T-helper 1 cell treated with Interleukin-12 subunit alpha and Interleukin-12 subunit beta and Interleukin-4 antibody, amounts not matched to agents 30 μg/mL and 1 μg/mL, for 36 hours (primary cell): ENCODE results near the gene CCL8.

ENCODE experiments used
- H3K27ac Mint-ChIP-seq: one replicate; pipeline ENCODE4 v1.8.0; 2021; ENCODE audit warnings: mild to moderate bottlenecking, mixed read lengths
- H3K27me3 Mint-ChIP-seq: one replicate; pipeline ENCODE4 v1.8.0; 2021; ENCODE audit warnings: low read depth, mixed read lengths
- H3K36me3 Mint-ChIP-seq: one replicate; pipeline ENCODE4 v1.8.0; 2021; ENCODE audit warnings: low read depth, mixed read lengths
- H3K4me1 Mint-ChIP-seq: one replicate; pipeline ENCODE4 v1.8.0; 2021; ENCODE audit warnings: low read depth, mixed read lengths
- H3K4me3 Mint-ChIP-seq: one replicate; pipeline ENCODE4 v1.8.0; 2021; ENCODE audit warnings: mild to moderate bottlenecking, moderate library complexity, mixed read lengths
- H3K9me3 Mint-ChIP-seq: one replicate; pipeline ENCODE4 v1.8.0; 2021; ENCODE audit warnings: mixed read lengths

Gene CCL8

GRCh38 chr17:34319039-34319483 is at the start of gene CCL8:
CCL8 (plus strand) TSS chr17:34319435; CDS start chr17:34319502, 67 bp downstream.
- no peaks in the 10 kb centered on the region for H3K36me3 Mint-ChIP-seq

GRCh38 chr17:34269969-34270368 is 49.3 kb upstream of the CCL8 start, which contains the start of gene CCL7:
CCL7 (plus strand) TSS chr17:34270221; CDS start chr17:34270291, 70 bp downstream.
- H3K36me3 Mint-ChIP-seq = no peaks in the 10 kb centered on the region
- H3K27me3 Mint-ChIP-seq = peaks cover 80% of the 10 kb centered on the region
- H3K4me1 Mint-ChIP-seq = no peaks in the 10 kb centered on the region
- no peaks in the 10 kb centered on the region for H3K9me3 Mint-ChIP-seq
- H3K4me3 Mint-ChIP-seq = no peak within 1 kb of the TSS
- no peak within 1 kb of the TSS for H3K27ac Mint-ChIP-seq

More at GRCh38 chr17:34319039-34319483, at the start of gene CCL8:
- no peak within 1 kb of the TSS for H3K27ac Mint-ChIP-seq
- H3K27me3 Mint-ChIP-seq = peaks cover 46% of the 10 kb centered on the region
- H3K4me1 Mint-ChIP-seq = no peaks in the 10 kb centered on the region
- no peaks in the 10 kb centered on the region for H3K9me3 Mint-ChIP-seq
- no peak within 1 kb of the TSS for H3K4me3 Mint-ChIP-seq

- Mint-ChIP-seq H3K36me3 (no peaks in the 10 kb centered on the region), H3K27ac (no peak overlapping the region), H3K27me3 (peaks cover 72% of the 10 kb centered on the region), H3K9me3 (no peaks in the 10 kb centered on the region), H3K4me1 (no peaks in the 10 kb centered on the region), H3K4me3 (no peak overlapping the region)
These were observed 43.4 kb upstream of the CCL8 start for GRCh38 chr17:34275881-34276280.

GRCh38 chr17:34276826-34277225 is 42.4 kb upstream of the CCL8 start:
- H3K4me3 Mint-ChIP-seq = no peak overlapping the region
- no peaks in the 10 kb centered on the region for H3K4me1 Mint-ChIP-seq
- H3K27me3 Mint-ChIP-seq = peaks cover 73% of the 10 kb centered on the region
- no peaks in the 10 kb centered on the region for H3K9me3 Mint-ChIP-seq
- no peak overlapping the region for H3K27ac Mint-ChIP-seq
- H3K36me3 Mint-ChIP-seq = no peaks in the 10 kb centered on the region

GRCh38 chr17:34283571-34283970 is 35.7 kb upstream of the CCL8 start:
- H3K4me3 Mint-ChIP-seq = no peak overlapping the region

GRCh38 chr17:34285286-34285792 is 33.9 kb upstream of the CCL8 start, which contains the start of gene CCL11:
CCL11 (plus strand) TSS chr17:34285742; CDS start chr17:34285809, 67 bp downstream.
- no peaks in the 10 kb centered on the region for H3K9me3 Mint-ChIP-seq
- no peak within 1 kb of the TSS for H3K27ac Mint-ChIP-seq
- no peak within 1 kb of the TSS for H3K4me3 Mint-ChIP-seq
- H3K36me3 Mint-ChIP-seq = no peaks in the 10 kb centered on the region
- peaks cover 53% of the 10 kb centered on the region for H3K27me3 Mint-ChIP-seq
- no peaks in the 10 kb centered on the region for H3K4me1 Mint-ChIP-seq

More at GRCh38 chr17:34283571-34283970, 35.7 kb upstream of the CCL8 start:
- Mint-ChIP-seq H3K36me3 (no peaks in the 10 kb centered on the region), H3K4me1 (no peaks in the 10 kb centered on the region), H3K9me3 (no peaks in the 10 kb centered on the region), H3K27ac (no peak overlapping the region), H3K27me3 (peaks cover 50% of the 10 kb centered on the region)

- no peak overlapping the region for H3K4me3 Mint-ChIP-seq
- no peaks in the 10 kb centered on the region for H3K4me1 Mint-ChIP-seq
- H3K27ac Mint-ChIP-seq = no peak overlapping the region
- no peaks in the 10 kb centered on the region for H3K36me3 Mint-ChIP-seq
- H3K9me3 Mint-ChIP-seq = no peaks in the 10 kb centered on the region
- H3K27me3 Mint-ChIP-seq = peaks cover 46% of the 10 kb centered on the region
These were observed 31.4 kb upstream of the CCL8 start for GRCh38 chr17:34287875-34288274.

- Mint-ChIP-seq H3K36me3 (no peaks in the 10 kb centered on the region), H3K4me3 (no peak overlapping the region), H3K27ac (no peak overlapping the region), H3K4me1 (no peaks in the 10 kb centered on the region), H3K27me3 (peaks cover 42% of the 10 kb centered on the region), H3K9me3 (no peaks in the 10 kb centered on the region)
These were observed 28.6 kb upstream of the CCL8 start for GRCh38 chr17:34290586-34290985.

- peaks cover 38% of the 10 kb centered on the region for H3K27me3 Mint-ChIP-seq
- no peaks in the 10 kb centered on the region for H3K9me3 Mint-ChIP-seq
- H3K4me1 Mint-ChIP-seq = no peaks in the 10 kb centered on the region
- H3K27ac Mint-ChIP-seq = no peak overlapping the region
- no peaks in the 10 kb centered on the region for H3K36me3 Mint-ChIP-seq
- no peak overlapping the region for H3K4me3 Mint-ChIP-seq
These were observed 27.4 kb upstream of the CCL8 start for GRCh38 chr17:34291721-34292348.

GRCh38 chr17:34299027-34299426 is 20.2 kb upstream of the CCL8 start:
- H3K27ac Mint-ChIP-seq = no peak overlapping the region
- peaks cover 4% of the 10 kb centered on the region for H3K9me3 Mint-ChIP-seq
- H3K27me3 Mint-ChIP-seq = peaks cover 7% of the 10 kb centered on the region
- no peak overlapping the region for H3K4me3 Mint-ChIP-seq
- H3K36me3 Mint-ChIP-seq = peaks cover 2% of the 10 kb centered on the region
- H3K4me1 Mint-ChIP-seq = peaks cover 26% of the 10 kb centered on the region

- Mint-ChIP-seq H3K4me3 (no peak overlapping the region), H3K36me3 (peaks cover 2% of the 10 kb centered on the region), H3K27ac (no peak overlapping the region), H3K27me3 (peaks cover 7% of the 10 kb centered on the region), H3K9me3 (peaks cover 4% of the 10 kb centered on the region), H3K4me1 (peaks cover 33% of the 10 kb centered on the region)
These were observed 19.2 kb upstream of the CCL8 start for GRCh38 chr17:34299956-34300577.

- peaks cover 7% of the 10 kb centered on the region for H3K27me3 Mint-ChIP-seq
- peaks cover 4% of the 10 kb centered on the region for H3K9me3 Mint-ChIP-seq
- peak overlapping the region; percentile 56 for H3K27ac Mint-ChIP-seq
These were observed 18.4 kb upstream of the CCL8 start for GRCh38 chr17:34300652-34301370.

GRCh38 chr17:34301986-34302385 is 17.2 kb upstream of the CCL8 start:
- Mint-ChIP-seq H3K4me3 (no peak overlapping the region), H3K9me3 (peaks cover 4% of the 10 kb centered on the region), H3K27ac (peak overlapping the region; percentile 12), H3K4me1 (peaks cover 41% of the 10 kb centered on the region), H3K27me3 (peaks cover 9% of the 10 kb centered on the region), H3K36me3 (peaks cover 2% of the 10 kb centered on the region)

More at GRCh38 chr17:34300652-34301370, 18.4 kb upstream of the CCL8 start:
- peaks cover 2% of the 10 kb centered on the region for H3K36me3 Mint-ChIP-seq
- H3K4me1 Mint-ChIP-seq = peaks cover 36% of the 10 kb centered on the region
- H3K4me3 Mint-ChIP-seq = no peak overlapping the region

- Mint-ChIP-seq H3K27me3 (peaks cover 9% of the 10 kb centered on the region), H3K36me3 (peaks cover 2% of the 10 kb centered on the region), H3K27ac (no peak overlapping the region), H3K4me1 (peaks cover 48% of the 10 kb centered on the region), H3K9me3 (peaks cover 4% of the 10 kb centered on the region), H3K4me3 (no peak overlapping the region)
These were observed 16.6 kb upstream of the CCL8 start for GRCh38 chr17:34302636-34303035.
